Dermis blood vessel endothelial cell (primary cell): ENCODE results near the gene SNAP91. TPM values are rescaled to one million over a fixed set of nuclear protein-coding genes. Genes with fewer than 3 reads are reported as not detected.
A peak's percentile ranks its signal among the peaks of the same experiment; 100 is the strongest.

Experiments used
- DNase-seq: peaks from one replicate; pipeline ENCODE4 v3.0.0; 2010
- total RNA-seq: library from RNA; depleted of rRNA; stranded (reverse); fragments of >200 nt; gene quantifications from 2 replicates; pipeline ENCODE4 v1.2.3, GENCODE V29; 2014

SNAP91 gene
- total RNA-seq, 1 donor from 2014 or later = 0.51 TPM

DNA sequence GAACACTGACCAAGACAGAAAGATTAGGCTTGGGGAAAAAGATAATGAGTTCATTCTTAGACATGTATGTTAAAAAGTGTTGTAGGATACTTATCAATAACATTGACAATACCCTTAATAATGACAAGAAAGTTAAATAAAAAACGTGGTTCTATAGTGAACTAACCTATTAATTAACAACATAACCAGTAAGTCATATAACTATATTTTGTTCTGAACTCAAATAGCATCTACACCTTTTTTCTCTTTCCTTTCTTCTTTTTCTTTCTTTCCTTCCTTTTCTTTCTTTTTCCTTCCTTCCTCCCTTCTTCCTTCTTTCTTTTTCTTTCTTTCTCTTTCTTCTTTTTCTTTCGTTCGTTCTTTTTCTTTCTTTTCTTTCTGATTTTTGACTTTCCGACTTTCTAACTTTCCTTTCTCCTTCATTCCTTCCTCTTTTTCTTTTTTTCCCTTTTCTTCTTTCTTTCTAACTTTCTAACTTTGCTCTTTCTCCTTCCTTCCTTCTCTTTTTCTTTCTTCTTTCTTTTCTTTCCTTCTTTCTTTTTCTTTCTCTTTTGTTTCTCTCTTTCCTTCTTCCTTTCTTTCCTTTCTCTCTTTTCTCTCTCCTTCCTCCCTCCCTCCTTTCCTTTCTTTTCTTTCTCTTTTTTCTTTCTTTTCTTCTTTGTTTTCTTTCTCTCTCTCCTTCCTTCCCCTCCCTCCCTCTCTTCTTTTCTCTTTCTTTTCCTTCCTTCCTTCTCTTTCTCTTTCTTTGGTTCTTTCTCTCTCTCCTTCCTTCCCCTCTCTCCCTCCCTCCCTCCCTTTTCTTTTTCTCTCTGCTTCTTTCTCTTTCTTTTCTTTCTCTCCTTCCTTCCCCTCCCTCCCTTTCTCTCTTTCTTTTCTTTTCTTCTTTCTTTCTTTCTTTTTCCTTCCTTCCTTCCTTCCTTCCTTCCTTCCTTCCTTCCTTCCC is 172.0 kb downstream of the SNAP91 start:
- no peak for DNase-seq

DNA sequence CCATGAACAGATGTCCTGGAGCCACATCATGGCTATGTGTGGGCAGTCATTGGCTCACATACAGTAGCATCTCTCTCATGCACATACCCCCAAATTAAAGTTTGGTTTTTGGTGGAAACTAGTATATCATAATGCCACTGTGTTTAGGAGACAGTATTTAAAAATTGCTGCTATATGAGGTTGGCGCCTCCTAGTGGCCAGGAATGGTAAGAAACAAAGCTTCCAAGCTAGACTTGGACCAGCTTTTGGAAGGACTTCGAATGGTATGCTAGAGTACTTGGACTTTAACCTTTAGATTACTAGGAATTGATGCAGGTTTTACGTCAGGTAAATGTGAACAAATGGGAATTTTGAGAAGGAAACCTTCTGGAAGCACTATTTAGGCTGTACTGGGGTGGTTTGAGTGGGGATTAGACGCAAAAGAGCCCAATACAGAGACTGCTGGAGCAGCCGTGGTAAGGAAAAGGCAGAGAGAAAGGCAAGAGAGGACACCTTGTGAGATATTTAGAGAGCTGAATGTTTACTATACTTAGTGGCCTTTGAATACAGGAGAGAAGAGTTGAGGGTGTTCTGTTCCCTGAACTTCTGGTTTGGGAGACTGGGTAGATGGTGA is 172.8 kb downstream of the SNAP91 start:
- peak; percentile 75 for DNase-seq

DNA sequence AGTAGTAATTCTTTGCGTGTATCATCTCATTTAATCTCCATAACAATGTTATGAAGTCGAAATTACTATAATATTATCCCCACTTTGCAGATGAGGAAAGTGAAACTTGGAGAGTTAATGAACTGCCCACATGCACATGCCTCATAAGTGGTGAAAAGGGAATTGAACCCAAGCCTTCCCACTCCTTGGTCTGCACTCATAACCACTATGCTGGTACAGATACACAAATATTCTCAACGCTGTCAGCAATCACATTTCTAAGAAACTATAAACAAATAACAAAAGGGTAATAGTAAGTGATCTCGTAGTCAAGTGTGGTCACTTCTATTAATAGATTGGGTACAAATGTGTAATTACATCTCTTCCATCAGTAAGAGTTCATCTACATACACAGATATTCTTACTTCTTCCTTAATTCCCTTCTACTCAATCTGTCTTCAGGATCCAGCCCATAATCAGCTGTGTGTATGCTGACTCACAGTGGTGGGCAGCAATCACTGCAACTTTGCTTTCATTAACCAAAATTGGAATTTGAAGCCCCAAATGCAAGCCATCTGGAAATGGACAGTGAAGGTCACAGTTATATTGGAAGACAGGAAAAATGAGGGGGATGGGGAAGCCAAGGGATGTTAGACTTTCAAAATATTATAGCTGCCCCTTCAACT is 190.0 kb downstream of the SNAP91 start:
- peak; percentile 23 for DNase-seq

DNA sequence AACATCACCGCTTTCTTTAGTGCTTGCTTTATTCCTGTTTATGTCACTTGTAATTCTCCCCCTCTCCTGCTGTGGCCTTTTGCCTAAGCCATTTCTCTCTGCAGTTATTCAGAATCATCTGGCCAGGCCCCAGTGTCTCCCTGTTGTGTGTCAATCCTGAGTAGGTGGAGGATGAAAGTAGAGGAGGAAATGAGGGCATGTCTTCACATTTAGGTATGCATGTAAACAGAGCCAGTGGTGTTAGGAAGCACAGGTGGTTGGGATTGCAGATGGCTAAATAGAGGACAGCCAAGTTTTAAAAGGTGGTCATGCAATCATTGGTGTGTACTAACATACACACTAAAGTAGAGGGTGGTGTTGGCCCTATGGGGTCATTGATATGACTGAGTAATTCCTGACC is 191.4 kb downstream of the SNAP91 start:
- DNase-seq = no peak

DNA sequence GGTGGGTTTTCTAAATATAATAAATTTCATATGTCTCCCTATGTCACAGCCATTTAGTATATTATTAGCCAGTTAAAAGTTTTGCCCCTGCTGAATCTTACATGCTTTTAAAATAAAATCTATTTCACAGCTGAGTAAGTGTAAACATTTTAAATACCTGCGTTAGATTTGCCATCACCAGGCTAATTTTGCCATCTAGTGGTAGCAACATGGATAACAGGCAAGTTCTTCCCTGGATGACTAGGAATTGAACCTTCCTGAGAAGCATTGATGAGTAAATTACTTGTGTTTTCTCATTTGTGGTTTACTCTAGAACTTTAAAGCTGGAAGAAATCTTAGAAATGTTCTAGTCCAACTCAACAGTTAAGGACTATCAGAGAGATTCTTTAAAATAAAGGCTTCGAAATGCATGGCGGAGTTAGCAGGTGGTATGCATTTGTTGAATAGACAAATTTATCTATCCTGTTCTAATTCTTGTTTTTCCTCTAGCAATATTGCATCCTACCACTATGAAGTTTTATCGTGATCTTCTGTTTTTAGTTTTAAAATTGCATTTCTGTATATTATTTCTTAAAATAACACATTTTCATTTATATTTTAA is 193.9 kb downstream of the SNAP91 start:
- peak; percentile 84 for DNase-seq

DNA sequence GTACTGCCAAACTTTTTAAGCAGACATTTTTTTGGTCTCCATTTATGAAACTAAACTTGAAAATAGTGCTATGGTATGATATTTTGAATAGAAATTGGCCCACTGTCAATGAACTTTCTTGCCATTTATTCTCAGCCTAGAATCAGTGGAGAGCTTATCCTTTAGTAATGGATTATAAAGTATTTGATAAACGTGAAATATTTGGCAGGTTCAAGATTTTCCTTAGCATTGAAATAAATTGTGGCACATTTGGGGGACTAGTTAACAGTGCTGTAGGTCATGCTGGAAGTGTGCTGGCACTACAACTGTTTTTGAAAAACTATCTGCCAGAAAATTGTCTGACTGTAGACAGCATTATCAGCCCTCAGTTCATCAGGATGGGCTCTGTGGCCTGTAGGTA is 194.4 kb downstream of the SNAP91 start:
- no peak for DNase-seq

DNA sequence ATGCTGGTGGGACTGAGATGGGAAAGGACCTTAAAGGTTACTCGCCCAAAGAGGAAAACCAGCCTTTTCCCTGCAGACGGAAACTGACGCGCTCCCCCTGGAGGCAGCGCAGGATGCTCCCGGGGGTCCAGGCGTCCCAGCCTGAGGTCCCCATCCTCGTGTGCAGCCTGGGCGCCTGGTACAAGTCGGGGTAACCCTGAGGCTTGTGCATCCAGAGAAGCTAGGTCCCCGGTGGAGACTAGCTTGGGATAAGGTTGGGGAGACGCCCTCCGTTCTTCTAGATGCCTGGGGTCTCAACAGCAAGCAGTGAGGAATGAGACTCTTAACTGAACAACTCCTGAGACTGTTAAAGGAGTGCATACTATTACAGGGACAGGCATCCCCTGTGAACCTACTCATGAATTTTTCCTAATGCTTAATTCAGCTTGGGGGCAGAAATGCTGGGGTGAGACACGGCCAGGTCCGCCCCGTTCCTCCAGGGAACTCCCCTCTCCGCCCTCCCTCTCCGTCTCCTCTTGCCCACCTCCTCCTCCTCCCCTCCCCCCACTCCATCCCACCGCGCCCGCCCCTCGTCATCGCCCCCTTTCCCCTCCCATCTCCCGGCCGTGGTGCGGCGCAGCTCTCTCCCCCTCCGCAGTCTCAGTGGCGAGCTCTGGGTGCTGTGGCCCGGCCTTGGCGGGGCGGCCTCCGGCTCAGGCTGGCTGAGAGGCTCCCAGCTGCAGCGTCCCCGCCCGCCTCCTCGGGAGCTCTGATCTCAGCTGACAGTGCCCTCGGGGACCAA is 196.8 kb downstream of the SNAP91 start, which contains the start of gene PRSS35:
Gene PRSS35 (plus strand): TSS at position 634 of the 781 bp plus-strand sequence. CDS start 10,908 bp downstream, outside the sequence.
- peak; percentile 71 for DNase-seq

DNA sequence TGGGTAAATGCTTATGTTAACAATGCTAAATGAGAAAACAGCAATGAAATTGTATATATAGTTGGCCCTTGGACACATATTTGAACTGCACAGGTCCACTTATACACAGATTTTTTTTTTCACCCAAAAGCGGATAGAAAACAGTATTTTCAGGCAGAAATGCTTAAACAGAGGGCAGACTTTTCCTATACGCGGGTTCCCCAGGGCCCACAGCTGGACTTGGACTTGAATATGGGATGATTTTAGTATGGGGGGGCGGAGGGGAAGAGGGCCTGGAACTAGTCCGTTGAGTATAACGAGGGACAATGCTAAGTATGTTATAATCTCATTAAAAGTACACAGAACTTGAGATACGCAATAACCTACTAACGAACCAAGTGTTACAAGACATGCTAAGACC is 197.6 kb downstream of the SNAP91 start:
- no peak for DNase-seq

DNA sequence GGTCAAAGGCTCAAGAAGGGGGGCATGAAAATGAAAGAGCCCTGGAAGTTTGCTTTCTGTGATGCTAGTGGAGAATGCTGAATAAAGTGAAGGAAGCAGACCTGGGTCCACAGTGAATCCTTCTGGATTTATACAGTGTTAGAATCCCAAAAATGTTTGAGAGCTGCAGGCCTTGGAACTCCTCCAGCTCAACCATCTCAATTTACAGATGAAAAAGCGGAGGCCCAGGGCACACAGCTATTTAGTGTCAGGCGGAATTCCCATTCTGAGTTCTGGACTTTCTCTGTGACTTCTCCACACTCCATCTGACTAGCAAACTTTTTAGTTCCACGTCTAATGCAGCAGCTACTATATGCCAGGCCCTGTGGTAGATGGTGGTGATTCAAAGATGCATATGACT is 198.1 kb downstream of the SNAP91 start:
- no peak for DNase-seq

DNA sequence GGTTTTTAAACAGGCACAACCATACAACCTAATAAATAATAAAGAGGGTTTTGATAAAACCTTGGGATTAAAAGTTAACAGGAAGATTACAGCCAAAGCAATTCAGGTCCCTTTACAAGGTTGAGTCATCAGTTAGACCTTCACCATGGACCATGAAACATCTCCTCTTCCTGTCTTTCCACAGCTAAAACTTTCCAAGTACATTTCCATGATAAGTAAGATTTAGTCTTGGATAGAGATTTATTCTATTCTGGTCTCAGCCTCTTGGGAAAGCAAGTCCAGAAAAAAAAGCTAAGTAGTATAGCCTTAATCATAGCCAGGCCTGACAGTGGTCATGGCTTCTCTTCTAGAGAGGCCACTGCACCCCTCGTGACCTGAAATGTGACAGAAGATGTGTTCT is 199.5 kb downstream of the SNAP91 start:
- no peak for DNase-seq

DNA sequence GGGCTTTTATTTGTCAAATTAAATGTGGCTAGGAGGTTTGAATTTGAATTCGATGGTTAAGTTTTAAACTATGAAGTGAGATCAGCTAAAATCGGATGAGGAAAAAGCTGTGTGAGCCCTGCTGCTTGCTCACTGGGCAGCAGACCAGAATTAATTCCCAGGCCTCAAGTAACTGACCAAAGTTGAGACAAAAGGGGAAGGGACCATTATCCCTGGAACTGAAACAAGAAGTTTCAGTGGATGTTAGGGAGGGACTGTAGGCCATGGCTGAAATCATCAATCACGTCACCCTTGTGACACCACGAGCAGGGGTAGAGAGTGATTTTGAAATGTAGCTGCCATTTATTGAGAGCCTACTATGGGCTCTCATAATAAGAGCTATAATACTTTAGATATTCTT is 203.5 kb downstream of the SNAP91 start:
- DNase-seq = no peak

Other genes starting within 250 kb of the SNAP91 start
- not detected in 2 replicates for gene PRSS35, start 196.6 kb downstream of the SNAP91 start, total RNA-seq
- gene RIPPLY2, start 144.3 kb upstream of the SNAP91 start, total RNA-seq = 0.42 TPM in 1 of 2 replicates, not detected in the other
- 2.9 and 13.7 TPM in 2 replicates for gene CYB5R4, start 150.6 kb upstream of the SNAP91 start, total RNA-seq